Stimulated activated CD4-positive, alpha-beta T cell treated with anti-CD3 and anti-CD28 coated beads, Interleukin-2, amount 100 ng/mL, for 48 hours (primary cell): ENCODE data around the gene ZNF830.
"Not testable (repeated sequence)": the region's sequence is repeated elsewhere in the genome, so short reads cannot be mapped to it uniquely, and the experiment has no call there.

Experiments used
- DNase-seq, 2 donors: peaks; one replicate each; pipeline ENCODE4 v3.0.0-alpha.2; 2020

ZNF830 gene

GRCh38 chr17:34961093-34961911 is at the start of gene ZNF830, which contains the start of gene CCT6B:
Gene ZNF830 (plus strand): TSS chr17:34961540. CDS start chr17:34961567, 27 bp downstream.
Gene CCT6B (minus strand): TSS chr17:34961460. CDS start chr17:34961393, 67 bp downstream.
- DNase-seq = peak; percentile 77 to 85

- no peak for DNase-seq
Measured at GRCh38 chr17:34913001-34913400, 48.3 kb upstream of the ZNF830 start.

- no peak for DNase-seq
Measured at GRCh38 chr17:34916120-34916519, 45.2 kb upstream of the ZNF830 start.

- DNase-seq = no peak
Measured at GRCh38 chr17:34917381-34917780, 44.0 kb upstream of the ZNF830 start.

- no peak for DNase-seq
Measured at GRCh38 chr17:34920676-34921075, 40.7 kb upstream of the ZNF830 start.

GRCh38 chr17:34926661-34927060 is 34.7 kb upstream of the ZNF830 start:
- DNase-seq = no peak

GRCh38 chr17:34930283-34930682 is 31.1 kb upstream of the ZNF830 start:
- DNase-seq = no peak

GRCh38 chr17:34950780-34951179 is 10.6 kb upstream of the ZNF830 start:
- not testable (repeated sequence) for DNase-seq

- DNase-seq = no peak
Measured at GRCh38 chr17:34958438-34958837, 2.9 kb upstream of the ZNF830 start.

GRCh38 chr17:34974179-34974578 is 12.8 kb downstream of the ZNF830 start:
- no peak for DNase-seq

GRCh38 chr17:34974794-34975785 is 13.8 kb downstream of the ZNF830 start:
- DNase-seq = no peak

- DNase-seq = no peak
Measured at GRCh38 chr17:34979153-34979552, 17.8 kb downstream of the ZNF830 start.

GRCh38 chr17:34979650-34980352 is 18.5 kb downstream of the ZNF830 start:
- DNase-seq = no peak

- peak; percentile 88 to 92 for DNase-seq
Measured at GRCh38 chr17:34980353-34980680, 19.0 kb downstream of the ZNF830 start, which contains the start of gene LIG3. Gene LIG3 (plus strand): TSS chr17:34980512. CDS start chr17:34983006, 2,494 bp downstream.

- DNase-seq = peak; percentile 37 to 46
Measured at GRCh38 chr17:34980681-34981537, 19.6 kb downstream of the ZNF830 start.

- no peak for DNase-seq
Measured at GRCh38 chr17:34981538-34982241, 20.4 kb downstream of the ZNF830 start.

- no peak for DNase-seq
Measured at GRCh38 chr17:34987232-34987631, 25.9 kb downstream of the ZNF830 start.

- no peak for DNase-seq
Measured at GRCh38 chr17:34988644-34989043, 27.3 kb downstream of the ZNF830 start.

- DNase-seq = no peak
Measured at GRCh38 chr17:34989473-34989872, 28.1 kb downstream of the ZNF830 start.

- no peak for DNase-seq
Measured at GRCh38 chr17:34990921-34991365, 29.6 kb downstream of the ZNF830 start.

GRCh38 chr17:34991606-34992005 is 30.3 kb downstream of the ZNF830 start:
- no peak for DNase-seq
